HG03354 (cell line): ENCODE data around the gene NARS2.
"Not testable (repeated sequence)": the region's sequence is repeated elsewhere in the genome, so short reads cannot be mapped to it uniquely, and the experiment has no call there.

ENCODE experiments used
- ATAC-seq: cut with Tn5 transposase; IDR thresholded peaks from one replicate; pipeline ENCODE4 v1.9.1; 2021; ENCODE audit warnings: mild to moderate bottlenecking; ENCODE audit not compliant: unreplicated experiment, poor library complexity, severe bottlenecking

The NARS2 gene

DNA sequence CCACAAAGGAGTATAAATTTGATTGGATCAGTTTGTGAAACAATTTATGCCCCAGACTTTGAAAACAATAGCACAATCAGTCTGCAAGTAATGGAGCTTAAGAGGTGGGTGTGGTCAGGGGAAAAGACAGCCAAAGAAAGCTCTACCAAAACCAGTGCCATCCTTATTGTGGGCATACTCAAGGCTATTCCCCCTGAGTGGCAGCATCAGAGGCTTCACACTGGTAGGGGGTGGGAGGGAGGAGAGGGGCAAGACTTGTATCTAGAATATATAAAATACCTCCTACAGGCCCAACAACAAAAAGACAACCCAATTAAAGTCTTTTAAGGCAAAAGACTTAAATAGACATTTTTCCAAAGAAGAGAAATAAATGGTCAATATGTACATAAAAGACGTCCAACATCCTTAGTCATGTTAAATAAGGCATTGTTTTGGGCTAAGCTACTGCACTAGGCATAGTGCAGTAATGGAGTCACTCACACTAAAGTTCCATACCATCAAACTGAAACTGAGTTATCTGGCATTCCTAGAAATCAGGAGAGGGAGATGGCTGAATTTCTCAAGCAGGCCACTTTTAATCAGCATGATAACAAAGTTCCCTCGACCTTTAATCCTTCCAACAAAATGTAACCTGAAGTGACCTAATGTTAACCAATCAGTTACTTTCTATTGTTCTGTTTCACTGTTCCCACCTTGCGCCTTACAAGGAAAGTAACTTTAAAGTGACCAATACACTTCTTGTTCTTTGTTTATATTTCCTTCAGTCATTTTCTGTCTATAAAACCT, 24.8 kb downstream of the NARS2 start:
- no peak for ATAC-seq

- no peak for ATAC-seq
Observed at GRCh38 chr11:78548911-78549590, 25.6 kb downstream of the NARS2 start.

- no peak for ATAC-seq
Observed at GRCh38 chr11:78547931-78548705, 26.5 kb downstream of the NARS2 start.

DNA sequence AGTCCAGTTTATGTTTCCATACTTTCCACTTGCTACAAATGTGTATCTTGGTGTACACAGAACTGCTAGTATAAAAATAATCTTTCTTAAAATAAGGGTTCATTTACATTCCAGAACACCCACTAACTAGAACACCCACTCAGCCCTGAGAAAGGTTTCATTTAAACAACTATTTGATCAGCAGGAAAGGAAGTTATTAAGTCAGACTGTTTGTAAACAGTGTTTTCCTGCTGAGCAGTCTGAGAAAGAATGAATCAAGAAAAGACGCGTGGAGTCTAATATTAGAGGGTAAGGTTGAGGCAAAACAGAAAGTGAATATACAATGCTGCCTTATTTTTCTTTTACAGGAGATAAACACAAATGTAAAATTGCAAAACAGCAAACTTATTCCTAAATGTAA, 32.7 kb downstream of the NARS2 start:
- ATAC-seq: no peak

- ATAC-seq: no peak
Observed at GRCh38 chr11:78541537-78541936, 33.1 kb downstream of the NARS2 start.

GRCh38 chr11:78540256-78540655, 34.4 kb downstream of the NARS2 start:
- ATAC-seq: no peak

GRCh38 chr11:78539506-78539905, 35.2 kb downstream of the NARS2 start:
- no peak for ATAC-seq

- ATAC-seq: no peak
Observed at GRCh38 chr11:78536933-78537332, 37.7 kb downstream of the NARS2 start.

GRCh38 chr11:78535920-78536319, 38.7 kb downstream of the NARS2 start:
- no peak for ATAC-seq

DNA sequence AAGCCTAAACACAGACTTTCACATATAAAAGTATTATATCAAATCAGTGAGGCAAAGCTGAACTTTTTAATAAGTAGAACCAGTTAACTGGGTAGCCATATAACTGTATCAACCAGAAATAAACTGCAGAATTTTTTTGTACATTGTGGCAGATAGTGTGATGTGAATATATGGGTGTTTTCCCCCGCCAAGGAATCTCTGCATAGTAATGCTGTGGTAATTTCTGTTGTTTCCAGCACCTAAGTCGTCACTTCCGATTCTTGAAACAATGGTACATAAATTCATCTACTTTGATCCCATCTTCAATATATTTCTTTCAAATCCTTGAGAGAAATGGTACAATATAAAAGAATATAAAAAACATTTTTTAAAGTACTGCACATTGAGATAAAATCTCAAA, 39.6 kb downstream of the NARS2 start:
- no peak for ATAC-seq

DNA sequence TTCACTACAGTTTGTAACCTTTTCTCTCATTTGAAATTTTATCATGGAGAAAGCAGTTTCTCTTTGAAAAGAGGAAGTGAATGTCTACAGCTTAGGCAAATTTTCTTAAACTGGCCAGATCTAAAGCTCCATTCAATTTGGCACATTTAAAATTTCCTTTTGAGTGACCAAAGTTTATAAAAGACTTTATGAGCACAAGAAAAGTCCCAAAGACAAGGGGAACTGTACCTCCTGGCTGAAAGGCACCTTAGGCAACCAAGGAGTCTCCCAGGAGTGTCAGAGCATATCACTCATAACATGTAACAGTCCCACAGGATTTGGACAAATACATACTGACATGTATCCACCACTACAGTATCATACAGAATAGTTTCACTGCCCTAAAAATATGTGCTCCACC, 41.3 kb downstream of the NARS2 start:
- ATAC-seq: peak; percentile 71

GRCh38 chr11:78532991-78533390, 41.7 kb downstream of the NARS2 start:
- peak; percentile 48 for ATAC-seq

DNA sequence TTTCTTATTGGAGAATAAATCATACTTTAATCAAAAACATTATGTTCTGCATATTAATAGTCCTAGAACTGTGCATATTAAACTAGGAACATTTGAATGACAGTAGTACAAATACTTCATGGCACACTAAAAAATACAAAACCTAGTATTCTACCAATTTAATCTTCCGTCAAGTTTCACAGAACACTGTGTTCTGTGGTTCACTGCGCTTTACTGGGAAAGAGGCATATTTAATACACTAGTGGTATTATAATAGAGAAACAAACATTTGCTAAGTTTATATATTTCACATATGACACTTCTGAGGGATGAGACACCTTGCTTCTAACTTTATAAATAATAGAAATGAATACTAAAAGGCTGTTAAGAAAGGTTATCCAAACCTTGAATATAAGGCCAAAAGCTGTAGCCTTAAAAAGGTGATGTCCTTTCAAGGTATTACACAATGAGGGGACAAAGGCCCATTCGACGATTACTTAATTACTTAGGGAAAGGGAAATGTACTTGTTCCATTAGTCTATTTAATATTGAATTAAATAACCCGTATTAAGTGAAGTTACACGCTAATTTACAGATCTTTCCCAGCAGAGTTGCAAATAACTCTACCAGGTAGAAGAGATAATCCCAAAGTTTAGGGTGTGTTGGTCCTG, 48.0 kb downstream of the NARS2 start:
- ATAC-seq: no peak

DNA sequence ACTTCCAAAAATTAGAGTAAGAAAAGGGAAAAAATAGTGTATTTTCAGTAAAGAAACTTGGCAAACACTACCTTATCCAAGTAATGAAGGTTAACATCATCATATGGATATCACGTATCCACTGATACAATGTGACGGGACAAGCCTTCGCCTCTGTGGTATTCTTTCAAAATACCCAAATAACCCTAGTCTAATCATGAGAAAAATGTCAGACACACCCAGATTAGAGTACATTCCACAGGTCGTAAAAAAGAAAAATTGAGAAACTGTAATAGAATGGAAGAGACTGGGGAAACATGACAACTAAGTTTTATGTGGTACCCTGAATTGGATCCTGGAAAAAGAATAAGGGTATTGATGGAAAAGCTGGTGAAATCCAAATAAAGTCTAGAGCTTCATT, 48.9 kb downstream of the NARS2 start:
- ATAC-seq: no peak

- no peak for ATAC-seq
Observed at GRCh38 chr11:78520230-78520629, 54.4 kb downstream of the NARS2 start.

- no peak for ATAC-seq
Observed at GRCh38 chr11:78516281-78516680, 58.4 kb downstream of the NARS2 start.

- ATAC-seq: no peak
Observed at GRCh38 chr11:78514922-78515502, 59.7 kb downstream of the NARS2 start.

- ATAC-seq: not testable (repeated sequence)
Observed at GRCh38 chr11:78513085-78513484, 61.6 kb downstream of the NARS2 start.

GRCh38 chr11:78510597-78510996, 64.1 kb downstream of the NARS2 start:
- no peak for ATAC-seq
